Neural progenitor cell (in vitro differentiated cells): ENCODE results near the gene PTPN18.

ENCODE experiments used
- CTCF ChIP-seq: fragments of 200-600 bp; sonication (generic); IDR thresholded peaks from 2 replicates; pipeline ENCODE4 v1.5.1; 2017; ENCODE audit warnings: antibody characterized with exemption, mild to moderate bottlenecking
- EZH2 ChIP-seq: fragments of 200-600 bp; sonication (generic); IDR thresholded peaks from 2 replicates; pipeline ENCODE4 v1.6.1; 2017; ENCODE audit warnings: antibody characterized with exemption, mild to moderate bottlenecking, moderate library complexity

- no peak for TF ChIP-seq EZH2
- no peak for TF ChIP-seq CTCF
Observed at GRCh38 chr2:130347220-130347925, 8.5 kb upstream of the PTPN18 start.
